ENCODE measurements around the gene PITPNC1. TPM values are rescaled to one million over a fixed set of nuclear protein-coding genes. Genes with fewer than 3 reads are reported as not detected.
A peak's percentile ranks its signal among the peaks of the same experiment; 100 is the strongest.
"Not testable (repeated sequence)": the region's sequence is repeated elsewhere in the genome, so short reads cannot be mapped to it uniquely, and the experiment has no call there.

The PITPNC1 gene
- total RNA-seq, 1 donor from 2014 or later, result 23.7 TPM

GRCh38 chr17:67624886-67625656 lies 248.0 kb downstream of the PITPNC1 start:
- ATAC-seq (no peak), DNase-seq (no peak)
- Histone ChIP-seq H3K4me1 (peaks cover 1% of the 10 kb centered on the region), H3K27me3 (ENCODE audit: low read depth) (no peaks in the 10 kb centered on the region), H3K9me3 (no peaks in the 10 kb centered on the region), H3K27ac (no peak overlapping the region), H3K4me3 (no peak overlapping the region), H3K36me3 (no peaks in the 10 kb centered on the region)
- TF ChIP-seq CTCF (IDR thresholded peaks at IDR 0.05), result no peak
- intact Hi-C loops (cut with DNase I), result no loop called here

- intact Hi-C loops (cut with DNase I), result no loop called here
- Histone ChIP-seq H3K36me3 (no peaks in the 10 kb centered on the region), H3K4me1 (peaks cover 5% of the 10 kb centered on the region), H3K9me3 (no peaks in the 10 kb centered on the region), H3K4me3 (no peak overlapping the region), H3K27ac (no peak overlapping the region), H3K27me3 (ENCODE audit: low read depth) (no peaks in the 10 kb centered on the region)
- TF ChIP-seq CTCF (IDR thresholded peaks at IDR 0.05), result no peak
- ATAC-seq, result no peak
- no peak for DNase-seq
These were observed 248.9 kb downstream of the PITPNC1 start for GRCh38 chr17:67625971-67626370.

GRCh38 chr17:67628580-67629013 lies 251.5 kb downstream of the PITPNC1 start:
- DNase-seq, result peak; percentile 61
- H3K27me3 ChIP-seq (ENCODE audit: low read depth), result no peaks in the 10 kb centered on the region

DNA sequence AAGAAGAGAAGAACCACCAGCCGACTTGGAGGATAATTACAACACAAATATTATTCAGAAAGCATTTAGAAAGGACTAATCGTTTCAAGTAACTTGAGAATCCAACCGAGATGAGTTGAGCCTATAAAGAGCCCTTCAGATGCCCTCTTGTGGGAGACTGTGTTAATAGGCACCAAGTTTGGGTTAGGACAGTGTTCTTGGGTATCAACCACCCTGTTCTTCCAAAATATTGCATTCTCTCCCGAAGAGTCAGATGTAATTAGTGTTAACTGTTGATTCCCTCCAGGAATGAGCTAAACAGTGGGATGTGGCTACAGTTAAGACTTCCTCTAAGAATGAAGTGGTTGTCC lies 252.9 kb downstream of the PITPNC1 start:
- Histone ChIP-seq H3K9me3 (no peaks in the 10 kb centered on the region), H3K36me3 (peaks cover 19% of the 10 kb centered on the region), H3K4me1 (peaks cover 5% of the 10 kb centered on the region), H3K27ac (peak overlapping the region; percentile 5), H3K4me3 (no peak overlapping the region), H3K27me3 (ENCODE audit: low read depth) (no peaks in the 10 kb centered on the region)
- TF ChIP-seq CTCF (IDR thresholded peaks at IDR 0.05), result peak; percentile 42
- DNase-seq, result no peak
- intact Hi-C loops (cut with DNase I), result no loop called here
- ATAC-seq, result peak; percentile 64 to 75

More at GRCh38 chr17:67628580-67629013, 251.5 kb downstream of the PITPNC1 start:
- no peak overlapping the region for H3K4me3 ChIP-seq
- H3K36me3 ChIP-seq, result peaks cover 19% of the 10 kb centered on the region
- intact Hi-C loops (cut with DNase I), result no loop called here
- peaks cover 5% of the 10 kb centered on the region for H3K4me1 ChIP-seq
- TF ChIP-seq CTCF (IDR thresholded peaks at IDR 0.05), result no peak
- no peaks in the 10 kb centered on the region for H3K9me3 ChIP-seq
- peak; percentile 47 to 63 for ATAC-seq
- H3K27ac ChIP-seq, result no peak overlapping the region

DNA sequence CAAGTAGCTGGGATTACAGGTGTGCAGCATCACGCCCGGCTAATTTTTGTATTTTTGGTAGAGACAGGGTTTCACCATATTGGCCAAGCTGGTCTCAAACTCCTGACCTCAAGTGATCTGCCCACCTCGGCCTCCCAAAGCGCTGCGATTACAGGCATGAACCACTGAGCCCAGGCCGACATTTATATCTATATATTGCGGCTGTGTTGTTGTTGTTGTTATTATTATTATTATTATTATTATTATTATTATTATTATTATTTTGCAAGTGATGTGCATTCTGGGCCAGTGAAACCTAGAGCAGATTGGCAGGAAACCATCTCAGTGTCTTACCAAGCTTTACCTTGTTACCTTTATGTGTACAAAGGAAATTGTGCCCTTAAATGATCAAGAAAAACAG lies 253.8 kb downstream of the PITPNC1 start:
- DNase-seq; H3K9me3 ChIP-seq; H3K4me1 ChIP-seq; H3K27ac ChIP-seq; intact Hi-C loops (cut with DNase I); H3K27me3 ChIP-seq (ENCODE audit: low read depth); H3K4me3 ChIP-seq; ATAC-seq: not testable (repeated sequence)
- peaks cover 19% of the 10 kb centered on the region for H3K36me3 ChIP-seq

DNA sequence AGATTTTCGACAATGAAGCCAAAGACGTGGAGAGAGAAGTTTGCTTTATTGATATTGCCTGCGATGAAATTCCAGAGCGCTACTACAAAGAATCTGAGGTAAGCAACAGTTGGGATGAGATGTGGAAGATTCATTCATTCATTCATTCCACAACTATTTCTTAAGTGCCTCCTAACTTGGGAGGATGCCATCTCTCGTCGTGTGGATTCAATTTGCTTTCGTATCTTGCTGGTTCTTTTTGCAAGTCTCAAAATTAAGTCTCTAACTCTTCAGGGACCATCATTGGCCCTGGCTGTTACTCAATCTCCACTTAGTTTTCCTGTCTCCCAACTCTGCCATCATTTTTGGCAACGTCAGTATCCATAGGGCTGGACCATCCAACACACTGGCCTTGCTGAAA lies 255.1 kb downstream of the PITPNC1 start:
- Histone ChIP-seq H3K27ac (no peak overlapping the region), H3K36me3 (peaks cover 19% of the 10 kb centered on the region), H3K4me1 (peaks cover 5% of the 10 kb centered on the region), H3K4me3 (no peak overlapping the region), H3K27me3 (ENCODE audit: low read depth) (no peaks in the 10 kb centered on the region), H3K9me3 (no peaks in the 10 kb centered on the region)
- ATAC-seq (no peak), DNase-seq (no peak)
- no peak for TF ChIP-seq CTCF (IDR thresholded peaks at IDR 0.05)
- intact Hi-C loops (cut with DNase I), result no loop called here
